T-helper 22 cell (primary cell): ENCODE measurements around the gene ANKRD36C.
A peak's percentile ranks its signal among the peaks of the same experiment; 100 is the strongest.
"Not testable (repeated sequence)": the region's sequence is repeated elsewhere in the genome, so short reads cannot be mapped to it uniquely, and the experiment has no call there.

Experiments
- DNase-seq: peaks from one replicate; pipeline ENCODE4 v3.0.0-alpha.2; 2020; ENCODE audit warnings: low read depth

Gene ANKRD36C

GRCh38 chr2:95991351-95992094 is at the start of gene ANKRD36C:
ANKRD36C (minus strand) TSS chr2:95991824; CDS start chr2:95991708, 116 bp downstream.
- DNase-seq = peak; percentile 16

GRCh38 chr2:96035554-96035953 is 43.9 kb upstream of the ANKRD36C start:
- not testable (repeated sequence) for DNase-seq

- DNase-seq = not testable (repeated sequence)
Observed at GRCh38 chr2:96034792-96035191, 43.2 kb upstream of the ANKRD36C start, which contains the start of gene GPAT2. GPAT2 (minus strand) TSS chr2:96034916; CDS start chr2:96032359, 2,557 bp downstream.

- not testable (repeated sequence) for DNase-seq
Observed at GRCh38 chr2:96033997-96034396, 42.4 kb upstream of the ANKRD36C start.

GRCh38 chr2:96027725-96028325 is 36.2 kb upstream of the ANKRD36C start:
- DNase-seq = not testable (repeated sequence)

- not testable (repeated sequence) for DNase-seq
Observed at GRCh38 chr2:96025755-96026154, 34.1 kb upstream of the ANKRD36C start.

GRCh38 chr2:96025194-96025492 is 33.5 kb upstream of the ANKRD36C start:
- DNase-seq = no peak

GRCh38 chr2:96024336-96025193 is 32.9 kb upstream of the ANKRD36C start:
- no peak for DNase-seq

- DNase-seq = not testable (repeated sequence)
Observed at GRCh38 chr2:96023701-96024100, 32.1 kb upstream of the ANKRD36C start.

GRCh38 chr2:96022701-96023447 is 31.2 kb upstream of the ANKRD36C start:
- DNase-seq = peak; percentile 40

GRCh38 chr2:96022126-96022525 is 30.5 kb upstream of the ANKRD36C start:
- not testable (repeated sequence) for DNase-seq

- not testable (repeated sequence) for DNase-seq
Observed at GRCh38 chr2:96021142-96021541, 29.5 kb upstream of the ANKRD36C start.

GRCh38 chr2:96019909-96020590 is 28.4 kb upstream of the ANKRD36C start:
- not testable (repeated sequence) for DNase-seq

GRCh38 chr2:96016321-96016720 is 24.7 kb upstream of the ANKRD36C start:
- DNase-seq = not testable (repeated sequence)

- DNase-seq = not testable (repeated sequence)
Observed at GRCh38 chr2:96012792-96013264, 21.2 kb upstream of the ANKRD36C start.

- DNase-seq = not testable (repeated sequence)
Observed at GRCh38 chr2:96012086-96012791, 20.6 kb upstream of the ANKRD36C start.

GRCh38 chr2:96011129-96011455 is 19.5 kb upstream of the ANKRD36C start:
- DNase-seq = peak; percentile 11

GRCh38 chr2:96010320-96011128 is 18.9 kb upstream of the ANKRD36C start:
- DNase-seq = peak; percentile 94

GRCh38 chr2:96009833-96010232 is 18.2 kb upstream of the ANKRD36C start:
- not testable (repeated sequence) for DNase-seq

- not testable (repeated sequence) for DNase-seq
Observed at GRCh38 chr2:96008051-96008450, 16.4 kb upstream of the ANKRD36C start.
